ENCODE data around the gene SDHAF1.
"Not testable (repeated sequence)": the region's sequence is repeated elsewhere in the genome, so short reads cannot be mapped to it uniquely, and the experiment has no call there.

DNA sequence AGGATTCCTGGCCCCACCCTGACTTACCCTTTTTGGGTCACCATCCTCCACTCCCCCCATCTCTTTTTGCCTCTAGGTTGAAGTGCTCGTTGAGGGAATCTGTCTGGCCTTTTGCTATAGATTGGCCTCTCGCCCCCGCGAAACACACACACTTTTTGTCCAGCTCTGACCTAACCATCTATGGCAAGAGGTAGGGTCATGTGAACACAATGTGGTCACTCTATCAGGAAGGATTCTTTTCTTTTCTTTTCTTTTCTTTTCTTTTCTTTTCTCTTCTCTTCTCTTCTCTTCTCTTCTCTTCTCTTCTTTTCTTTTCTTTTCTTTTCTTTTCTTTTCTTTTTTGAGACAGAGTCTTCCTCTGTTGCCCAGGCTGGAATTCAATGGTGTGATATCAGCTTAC lies 14.0 kb upstream of the SDHAF1 start:
- TF ChIP-seq, protein P1, sequence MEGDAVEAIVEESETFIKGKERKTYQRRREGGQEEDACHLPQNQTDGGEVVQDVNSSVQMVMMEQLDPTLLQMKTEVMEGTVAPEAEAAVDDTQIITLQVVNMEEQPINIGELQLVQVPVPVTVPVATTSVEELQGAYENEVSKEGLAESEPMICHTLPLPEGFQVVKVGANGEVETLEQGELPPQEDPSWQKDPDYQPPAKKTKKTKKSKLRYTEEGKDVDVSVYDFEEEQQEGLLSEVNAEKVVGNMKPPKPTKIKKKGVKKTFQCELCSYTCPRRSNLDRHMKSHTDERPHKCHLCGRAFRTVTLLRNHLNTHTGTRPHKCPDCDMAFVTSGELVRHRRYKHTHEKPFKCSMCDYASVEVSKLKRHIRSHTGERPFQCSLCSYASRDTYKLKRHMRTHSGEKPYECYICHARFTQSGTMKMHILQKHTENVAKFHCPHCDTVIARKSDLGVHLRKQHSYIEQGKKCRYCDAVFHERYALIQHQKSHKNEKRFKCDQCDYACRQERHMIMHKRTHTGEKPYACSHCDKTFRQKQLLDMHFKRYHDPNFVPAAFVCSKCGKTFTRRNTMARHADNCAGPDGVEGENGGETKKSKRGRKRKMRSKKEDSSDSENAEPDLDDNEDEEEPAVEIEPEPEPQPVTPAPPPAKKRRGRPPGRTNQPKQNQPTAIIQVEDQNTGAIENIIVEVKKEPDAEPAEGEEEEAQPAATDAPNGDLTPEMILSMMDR (IDR thresholded peaks at IDR 0.05), result not testable (repeated sequence)
- TF ChIP-seq POLR2AphosphoS5 (IDR thresholded peaks at IDR 0.05), result not testable (repeated sequence)

Data from prostate gland (tissue), 2 donors.